ENCODE data around the gene TMOD1. TPM values are rescaled to one million over a fixed set of nuclear protein-coding genes. Genes with fewer than 3 reads are reported as not detected.
A peak's percentile ranks its signal among the peaks of the same experiment; 100 is the strongest.

Gene TMOD1
- polyA plus RNA-seq, 1 donor = 1.7 TPM

- no peak for DNase-seq
Observed at GRCh38 chr9:97517331-97518089, 16.0 kb downstream of the TMOD1 start.

GRCh38 chr9:97518166-97518908 is 16.9 kb downstream of the TMOD1 start:
- no peak for DNase-seq

GRCh38 chr9:97518909-97519307 is 17.4 kb downstream of the TMOD1 start:
- peak; percentile 54 for DNase-seq

GRCh38 chr9:97519441-97519970 is 18.0 kb downstream of the TMOD1 start:
- DNase-seq = no peak

GRCh38 chr9:97521576-97522333 is 20.3 kb downstream of the TMOD1 start:
- no peak for DNase-seq

GRCh38 chr9:97524424-97524823 is 23.0 kb downstream of the TMOD1 start:
- DNase-seq = no peak

- DNase-seq = no peak
Observed at GRCh38 chr9:97525451-97525850, 24.0 kb downstream of the TMOD1 start.

GRCh38 chr9:97526895-97527575 is 25.6 kb downstream of the TMOD1 start:
- no peak for DNase-seq

- DNase-seq = peak; percentile 34
Observed at GRCh38 chr9:97527626-97528528, 26.4 kb downstream of the TMOD1 start.

- DNase-seq = no peak
Observed at GRCh38 chr9:97528529-97529230, 27.2 kb downstream of the TMOD1 start.

GRCh38 chr9:97529363-97530076 is 28.1 kb downstream of the TMOD1 start:
- no peak for DNase-seq

- DNase-seq = no peak
Observed at GRCh38 chr9:97531888-97532376, 30.5 kb downstream of the TMOD1 start.

- DNase-seq = no peak
Observed at GRCh38 chr9:97534185-97534584, 32.7 kb downstream of the TMOD1 start.

GRCh38 chr9:97534961-97535594 is 33.6 kb downstream of the TMOD1 start:
- DNase-seq = no peak

- DNase-seq = no peak
Observed at GRCh38 chr9:97535771-97536170, 34.3 kb downstream of the TMOD1 start.

GRCh38 chr9:97536480-97536879 is 35.0 kb downstream of the TMOD1 start:
- DNase-seq = no peak

GRCh38 chr9:97543561-97543960 is 42.1 kb downstream of the TMOD1 start:
- no peak for DNase-seq

- DNase-seq = no peak
Observed at GRCh38 chr9:97545486-97545885, 44.0 kb downstream of the TMOD1 start.

Data from left kidney (tissue), 2 donors.